Right hindlimb (tissue), 1 donor: ENCODE measurements around the gene CXCL12.
A peak's percentile ranks its signal among the peaks of the same experiment; 100 is the strongest.

Experiments used
- DNase-seq: peaks from one replicate; pipeline ENCODE4 v3.0.0-alpha.2; 2018

Gene CXCL12

GRCh38 chr10:44384601-44385025 lies 284 bp downstream of the CXCL12 start:
- no peak for DNase-seq

- DNase-seq: peak; percentile 73
Measured at GRCh38 chr10:44383749-44384600, 922 bp downstream of the CXCL12 start.

GRCh38 chr10:44382981-44383748 lies 1.7 kb downstream of the CXCL12 start:
- peak; percentile 47 for DNase-seq

- DNase-seq: peak; percentile 43
Measured at GRCh38 chr10:44382131-44382858, 2.6 kb downstream of the CXCL12 start.

GRCh38 chr10:44380829-44381600 lies 3.9 kb downstream of the CXCL12 start:
- peak; percentile 20 for DNase-seq

- peak; percentile 8 for DNase-seq
Measured at GRCh38 chr10:44379907-44380306, 5.0 kb downstream of the CXCL12 start.

GRCh38 chr10:44378626-44379025 lies 6.3 kb downstream of the CXCL12 start:
- no peak for DNase-seq

- DNase-seq: no peak
Measured at GRCh38 chr10:44377651-44378310, 7.1 kb downstream of the CXCL12 start.

- DNase-seq: no peak
Measured at GRCh38 chr10:44376472-44377099, 8.3 kb downstream of the CXCL12 start.

- DNase-seq: no peak
Measured at GRCh38 chr10:44374155-44374554, 10.7 kb downstream of the CXCL12 start.

GRCh38 chr10:44373341-44373995 lies 11.4 kb downstream of the CXCL12 start:
- DNase-seq: no peak

- DNase-seq: no peak
Measured at GRCh38 chr10:44372181-44372580, 12.7 kb downstream of the CXCL12 start.

GRCh38 chr10:44370731-44371248 lies 14.1 kb downstream of the CXCL12 start:
- DNase-seq: no peak

GRCh38 chr10:44369854-44370253 lies 15.0 kb downstream of the CXCL12 start:
- DNase-seq: no peak

GRCh38 chr10:44369296-44369695 lies 15.6 kb downstream of the CXCL12 start:
- DNase-seq: no peak

- no peak for DNase-seq
Measured at GRCh38 chr10:44368637-44369036, 16.3 kb downstream of the CXCL12 start.

GRCh38 chr10:44366941-44367630 lies 17.8 kb downstream of the CXCL12 start:
- no peak for DNase-seq

- no peak for DNase-seq
Measured at GRCh38 chr10:44364566-44364965, 20.3 kb downstream of the CXCL12 start.

- no peak for DNase-seq
Measured at GRCh38 chr10:44363716-44364115, 21.2 kb downstream of the CXCL12 start.
